Measurements from ENCODE around the gene LPIN3.

The LPIN3 gene

DNA sequence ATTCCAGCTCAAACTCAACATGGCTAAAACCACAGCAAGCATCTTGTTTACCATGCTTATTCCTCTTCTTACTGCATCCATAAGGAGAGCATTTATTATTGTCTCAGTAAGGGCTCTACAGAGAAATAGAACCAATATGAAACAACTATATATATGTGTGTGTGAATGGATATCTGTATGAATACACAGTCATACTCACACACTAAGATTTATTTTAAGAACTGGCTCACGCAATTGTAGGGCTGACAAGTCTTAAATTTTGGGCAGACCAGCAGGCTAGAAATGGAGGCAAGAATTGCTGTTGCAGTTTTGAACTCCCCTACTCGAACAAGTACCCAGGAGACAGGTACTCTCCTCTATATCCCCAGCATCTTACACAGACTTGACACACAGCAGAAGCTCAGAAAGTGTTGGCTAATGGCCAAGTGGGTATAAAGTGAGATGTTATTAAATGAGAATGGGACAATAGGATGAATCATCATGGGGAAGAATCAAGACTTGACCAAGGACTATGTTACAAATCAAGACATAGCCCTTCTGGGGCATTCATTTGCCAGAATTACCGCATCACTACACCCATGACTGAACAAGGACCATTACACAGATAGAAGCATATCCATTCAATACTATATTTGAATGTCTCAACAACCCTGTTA, 36.1 kb upstream of the LPIN3 start:
- H3K4me3 ChIP-seq (ENCODE audit: low read depth, low read length): no peak overlapping the region
- no peak for DNase-seq (ENCODE audit: low read depth, low spot score)
- ChIA-PET CTCF (interaction anchor here (1.1 kb wide), 1 partner anchor 20 kb away, joined by 3 read pairs; no protein-coding TSS in a partner anchor), POLR2A (interaction anchor here (0.5 kb wide), 1 partner anchor 23 kb away, joined by 3 read pairs; no protein-coding TSS in a partner anchor)
- TF ChIP-seq, protein P1, sequence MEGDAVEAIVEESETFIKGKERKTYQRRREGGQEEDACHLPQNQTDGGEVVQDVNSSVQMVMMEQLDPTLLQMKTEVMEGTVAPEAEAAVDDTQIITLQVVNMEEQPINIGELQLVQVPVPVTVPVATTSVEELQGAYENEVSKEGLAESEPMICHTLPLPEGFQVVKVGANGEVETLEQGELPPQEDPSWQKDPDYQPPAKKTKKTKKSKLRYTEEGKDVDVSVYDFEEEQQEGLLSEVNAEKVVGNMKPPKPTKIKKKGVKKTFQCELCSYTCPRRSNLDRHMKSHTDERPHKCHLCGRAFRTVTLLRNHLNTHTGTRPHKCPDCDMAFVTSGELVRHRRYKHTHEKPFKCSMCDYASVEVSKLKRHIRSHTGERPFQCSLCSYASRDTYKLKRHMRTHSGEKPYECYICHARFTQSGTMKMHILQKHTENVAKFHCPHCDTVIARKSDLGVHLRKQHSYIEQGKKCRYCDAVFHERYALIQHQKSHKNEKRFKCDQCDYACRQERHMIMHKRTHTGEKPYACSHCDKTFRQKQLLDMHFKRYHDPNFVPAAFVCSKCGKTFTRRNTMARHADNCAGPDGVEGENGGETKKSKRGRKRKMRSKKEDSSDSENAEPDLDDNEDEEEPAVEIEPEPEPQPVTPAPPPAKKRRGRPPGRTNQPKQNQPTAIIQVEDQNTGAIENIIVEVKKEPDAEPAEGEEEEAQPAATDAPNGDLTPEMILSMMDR (IDR thresholded peaks at IDR 0.05; ENCODE audit: insufficient read depth, low read length, missing control alignments): no peak

DNA sequence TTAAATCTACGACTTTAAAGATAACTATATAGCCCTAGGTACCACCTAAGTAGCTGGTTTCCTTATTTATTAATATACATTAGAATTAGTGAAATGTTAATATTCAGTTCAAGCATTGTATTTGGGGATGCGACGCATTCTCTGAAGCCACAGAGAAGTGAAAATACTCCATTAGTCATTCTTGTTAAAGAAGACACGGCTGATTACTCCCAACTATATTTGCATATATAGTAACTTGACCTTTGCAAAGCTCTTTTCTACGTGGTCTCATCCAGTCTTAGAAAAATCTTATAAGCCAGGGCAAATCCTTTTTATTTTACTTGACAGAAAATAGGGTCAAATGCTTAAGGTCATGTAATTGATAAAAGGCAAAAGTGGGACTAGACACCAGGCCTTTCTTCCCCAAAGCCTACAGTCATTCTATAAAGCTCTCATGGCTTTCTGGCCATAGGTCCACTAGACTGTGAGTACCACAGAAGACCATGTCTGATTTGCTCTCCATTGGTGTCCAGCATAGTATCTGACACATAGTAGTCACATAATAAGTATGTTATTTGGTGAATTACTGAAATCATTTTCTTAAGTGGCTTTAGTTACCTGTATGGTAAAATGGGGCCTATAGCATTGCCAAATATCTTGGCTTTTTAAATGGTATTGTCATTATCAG, 34.4 kb upstream of the LPIN3 start:
- TF ChIP-seq, protein P1 (IDR thresholded peaks at IDR 0.05; ENCODE audit: insufficient read depth, low read length, missing control alignments): no peak
- ChIA-PET CTCF (interaction anchor here (1.1 to 1.7 kb wide), 3 partner anchors 26 to 133 kb away, joined by 3 to 8 read pairs (median 3); no protein-coding TSS in a partner anchor), POLR2A (no interaction called here)
- no peak for DNase-seq (ENCODE audit: low read depth, low spot score)
- H3K4me3 ChIP-seq (ENCODE audit: low read depth, low read length): no peak overlapping the region

DNA sequence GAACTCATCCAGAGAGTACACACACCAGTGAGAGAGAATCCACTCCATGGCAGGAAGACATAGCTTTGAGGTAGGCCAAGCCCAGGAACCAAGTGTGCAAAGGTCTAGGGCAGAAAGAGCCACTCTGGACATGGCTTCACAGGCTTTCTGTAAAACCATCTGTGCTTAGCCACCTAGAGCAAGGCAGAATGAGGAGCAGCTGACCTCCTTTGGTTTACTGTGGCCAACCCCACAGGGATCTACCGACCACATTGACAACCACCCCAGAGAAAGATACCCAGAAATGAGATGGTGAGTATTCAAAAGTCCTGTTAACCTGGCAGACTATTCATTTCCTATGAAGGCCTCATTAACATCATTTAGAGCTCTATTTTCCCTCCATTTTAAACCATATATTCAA, 33.6 kb upstream of the LPIN3 start:
- TF ChIP-seq, protein P1 (IDR thresholded peaks at IDR 0.05; ENCODE audit: insufficient read depth, low read length, missing control alignments): no peak
- POLR2A ChIA-PET: no interaction called here
- no peak for DNase-seq (ENCODE audit: low read depth, low spot score)
- H3K4me3 ChIP-seq (ENCODE audit: low read depth, low read length): no peak overlapping the region
- CTCF ChIA-PET: interaction anchor here (1.1 to 1.7 kb wide), 3 partner anchors 27 to 134 kb away, joined by 3 to 8 read pairs (median 3); no protein-coding TSS in a partner anchor

DNA sequence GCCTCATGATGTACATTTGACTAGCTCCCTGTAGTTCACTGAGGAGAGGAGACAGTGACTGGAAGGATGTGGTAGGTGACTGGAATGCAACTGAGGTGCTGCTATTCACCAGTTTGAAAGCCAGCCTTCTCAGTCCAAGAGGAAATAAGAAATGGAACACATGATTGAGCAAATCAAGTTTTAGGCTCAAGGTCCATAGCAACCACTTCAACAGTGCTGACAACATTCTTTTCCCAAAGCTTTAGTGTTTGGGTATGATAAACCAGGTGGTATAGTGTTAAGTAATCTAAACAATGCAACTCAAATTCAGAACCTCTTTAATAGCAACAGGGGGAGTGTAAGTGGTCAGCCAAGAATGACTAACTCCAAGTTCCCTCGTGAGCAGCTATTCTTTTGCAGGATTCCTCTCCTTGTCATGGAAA, 32.3 kb upstream of the LPIN3 start:
- ChIA-PET POLR2A (interaction anchor here (0.6 to 1.2 kb wide), 3 partner anchors 21 to 215 kb away, joined by 3 to 4 read pairs (median 3); no protein-coding TSS in a partner anchor), CTCF (interaction anchor here (0.8 to 1.5 kb wide), 7 partner anchors 9 to 135 kb away, joined by 3 to 4 read pairs (median 4); no protein-coding TSS in a partner anchor)
- no peak overlapping the region for H3K4me3 ChIP-seq (ENCODE audit: low read depth, low read length)
- no peak for DNase-seq (ENCODE audit: low read depth, low spot score)
- TF ChIP-seq, protein P1 (IDR thresholded peaks at IDR 0.05; ENCODE audit: insufficient read depth, low read length, missing control alignments): no peak

DNA sequence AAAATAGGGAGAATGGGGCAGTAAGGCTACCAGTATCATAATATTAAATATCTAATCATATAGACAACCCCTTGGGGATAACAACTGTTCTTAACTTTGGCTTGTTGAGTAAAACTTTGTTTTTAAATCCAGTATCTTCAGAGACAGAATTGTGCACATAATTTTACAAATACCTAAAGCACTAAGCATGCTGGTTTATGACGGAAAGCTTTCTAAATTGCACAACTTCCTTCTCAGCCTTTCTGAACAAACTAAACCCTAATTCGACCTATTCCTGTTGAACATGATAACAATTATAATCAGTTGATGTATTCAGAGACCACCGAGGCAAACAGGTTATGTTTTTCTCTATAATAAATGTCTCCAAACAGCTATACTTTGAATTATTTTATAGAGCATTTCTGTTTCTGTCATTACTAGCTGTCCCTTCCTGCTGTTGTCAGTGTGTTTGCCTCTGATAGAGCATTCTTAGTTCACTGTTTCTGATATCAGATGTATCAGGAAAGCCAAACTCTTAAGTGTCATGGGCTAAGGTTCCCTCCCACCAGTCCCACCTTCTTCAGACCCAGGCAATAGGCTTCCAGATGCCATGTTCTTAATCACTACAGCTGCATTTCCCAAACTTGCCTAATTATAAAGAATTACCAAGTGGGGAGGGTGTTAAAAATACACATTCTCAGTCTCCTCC, 31.8 kb upstream of the LPIN3 start:
- no peak for DNase-seq (ENCODE audit: low read depth, low spot score)
- H3K4me3 ChIP-seq (ENCODE audit: low read depth, low read length): no peak overlapping the region
- ChIA-PET POLR2A (interaction anchor here (0.7 to 1.2 kb wide), 2 partner anchors 21 to 48 kb away, joined by 3 to 4 read pairs; no protein-coding TSS in a partner anchor), CTCF (interaction anchor here (0.8 to 1.5 kb wide), 7 partner anchors 10 to 136 kb away, joined by 3 to 4 read pairs (median 4); no protein-coding TSS in a partner anchor)
- TF ChIP-seq, protein P1 (IDR thresholded peaks at IDR 0.05; ENCODE audit: insufficient read depth, low read length, missing control alignments): no peak

Data from AG04449 (cell line).